PC-3 (cell line): ENCODE measurements around the gene SEPHS1. TPM values are rescaled to one million over a fixed set of nuclear protein-coding genes. Genes with fewer than 3 reads are reported as not detected.
A peak's percentile ranks its signal among the peaks of the same experiment; 100 is the strongest.

Source experiments
- ATAC-seq: fragments of 200-7000 bp; cut with Tn5 transposase; 2 replicates; pipeline ENCODE4 v1.9.1; 2020; ENCODE audit warnings: mild to moderate bottlenecking, moderate library complexity
- BruUV-seq: library from RNA; stranded (reverse); fragments of 400-500 nt; replicated peaks from 2 replicates; lab custom pipeline; 2021; lab: Mats Ljungman, UMichigan
- CTCF ChIA-PET: fragments of 300-600 bp; sonication (Branson Sonifier 250); formaldehyde crosslinking; loops from one replicate; lab custom pipeline; 2022; ENCODE audit warnings: antibody characterized with exemption; lab: Charles Lee
- POLR2A ChIA-PET: fragments of 300-600 bp; sonication (Branson Sonifier 250); formaldehyde crosslinking; loops from one replicate; lab custom pipeline; 2022; ENCODE audit warnings: antibody characterized with exemption; ENCODE audit not compliant: unreplicated experiment; lab: Charles Lee
- DNase-seq: peaks from one replicate; pipeline ENCODE4 v3.0.0-alpha.2; 2015
- H2AFZ ChIP-seq: fragments of 300-600 bp; sonication (generic); 2 replicates; pipeline ENCODE4 v1.6.0; 2016; ENCODE audit warnings: antibody characterized with exemption, low read length
- H3F3A ChIP-seq: fragments of 300-600 bp; sonication (generic); one replicate; pipeline ENCODE4 v1.6.0; 2017; ENCODE audit warnings: antibody characterized with exemption, low read length, control low read depth, mild to moderate bottlenecking; ENCODE audit not compliant: unreplicated experiment
- H3K27ac ChIP-seq: fragments of 300-600 bp; sonication (generic); 2 replicates; pipeline ENCODE4 v1.5.1; 2016; ENCODE audit warnings: mild to moderate bottlenecking, low read length
- H3K27me3 ChIP-seq: fragments of 300-600 bp; sonication (generic); 2 replicates; pipeline ENCODE4 v1.6.1; 2016; ENCODE audit warnings: low read length, mixed read lengths
- H3K36me3 ChIP-seq: fragments of 300-600 bp; sonication (generic); 2 replicates; pipeline ENCODE4 v1.6.1; 2016; ENCODE audit warnings: low read depth, mixed run types, low read length, mixed read lengths
- H3K4me1 ChIP-seq: fragments of 300-600 bp; sonication (generic); 2 replicates; pipeline ENCODE4 v1.5.1; 2016; ENCODE audit warnings: low read length; ENCODE audit not compliant: insufficient read depth
- H3K4me2 ChIP-seq: fragments of 300-600 bp; sonication (generic); 2 replicates; pipeline ENCODE4 v1.6.0; 2016; ENCODE audit warnings: low read length
- H3K4me3 ChIP-seq: fragments of 300-600 bp; sonication (generic); 2 replicates; pipeline ENCODE4 v1.5.1; 2016; ENCODE audit warnings: mild to moderate bottlenecking, low read length, mixed read lengths
- H3K79me2 ChIP-seq: fragments of 300-600 bp; sonication (generic); 2 replicates; pipeline ENCODE4 v1.6.1; 2017; ENCODE audit warnings: low read length, mixed read lengths
- H3K9ac ChIP-seq: fragments of 300-600 bp; sonication (generic); 2 replicates; pipeline ENCODE4 v1.6.0; 2016; ENCODE audit warnings: mild to moderate bottlenecking, low read length
- H3K9me2 ChIP-seq: fragments of 300-600 bp; sonication (generic); replicated peaks from 2 replicates; pipeline ENCODE4 v1.6.1; 2016; ENCODE audit warnings: mixed run types, low read length, mixed read lengths
- H3K9me3 ChIP-seq: fragments of 300-600 bp; sonication (generic); 2 replicates; pipeline ENCODE4 v1.6.1; 2016; ENCODE audit warnings: low read length, mixed read lengths
- H4K20me1 ChIP-seq: fragments of 300-600 bp; sonication (generic); 2 replicates; pipeline ENCODE4 v1.6.1; 2016; ENCODE audit warnings: low read length, mixed read lengths
- CTCF ChIP-seq: fragments of 300-600 bp; sonication (generic); conservative IDR thresholded peaks from 2 replicates; pipeline ENCODE4 v1.5.1; 2017; ENCODE audit warnings: antibody characterized with exemption, low read depth, mild to moderate bottlenecking, low read length
- EZH2 ChIP-seq: fragments of 300-600 bp; sonication (generic); IDR thresholded peaks from one replicate; pipeline ENCODE4 v1.6.1; 2017; ENCODE audit warnings: antibody characterized with exemption, mild to moderate bottlenecking, low read length; ENCODE audit not compliant: unreplicated experiment
- EZH2phosphoT487 ChIP-seq: fragments of 300-600 bp; sonication (generic); IDR thresholded peaks from 2 replicates; pipeline ENCODE4 v1.6.1; 2018; ENCODE audit warnings: mild to moderate bottlenecking, antibody characterized with exemption, low read length, borderline replicate concordance
- intact Hi-C: fragments of 100-400 bp; cut with micrococcal nuclease; formaldehyde crosslinking; loops from 2 replicates; pipeline ENCODE4 v1.9.0; 2023
- total RNA-seq: library from RNA; depleted of rRNA; stranded (reverse); fragments of >200 nt; gene quantifications from 2 replicates; pipeline ENCODE4 v1.2.3, GENCODE V29; 2014

SEPHS1 gene
- total RNA-seq, 1 experiment from 2014 or later = 42.5 TPM

GRCh38 chr10:13372524-13372923, 24.4 kb upstream of the SEPHS1 start:
- DNase-seq (no peak), ATAC-seq (no peak)
- POLR2A ChIA-PET = no interaction called here
- no peaks in the 10 kb centered on the region for H3K9me2 ChIP-seq
- H2AFZ ChIP-seq = no peak overlapping the region
- no TSS peak for BruUV-seq
- H3K79me2 ChIP-seq = no peaks in the 10 kb centered on the region
- H3F3A ChIP-seq = no peaks in the 10 kb centered on the region
- no peaks in the 10 kb centered on the region for H4K20me1 ChIP-seq
- H3K4me1 ChIP-seq = no peaks in the 10 kb centered on the region
- H3K27ac ChIP-seq = no peak overlapping the region
- no peaks in the 10 kb centered on the region; the same call in 1 of the 2 replicates for H3K36me3 ChIP-seq
- H3K9me3 ChIP-seq = no peaks in the 10 kb centered on the region
- H3K9ac ChIP-seq = no peak overlapping the region
- no peak overlapping the region for H3K4me3 ChIP-seq
- H3K27me3 ChIP-seq = no peaks in the 10 kb centered on the region
- H3K4me2 ChIP-seq = no peak overlapping the region
- CTCF ChIA-PET = interaction anchor here (1.0 to 1.3 kb wide), 3 partner anchors 67 to 214 kb away, joined by 5 to 16 read pairs (median 10); partner anchors contain the start of gene PRPF18
- TF ChIP-seq CTCF (no peak), EZH2phosphoT487 (no peak), EZH2 (no peak)
- intact Hi-C loops = loop anchor here (1.0 to 5.0 kb wide), 3 partner anchors 68 to 405 kb away; no protein-coding TSS in a partner anchor

- Histone ChIP-seq H3K79me2 (no peaks in the 10 kb centered on the region), H3K9me3 (no peaks in the 10 kb centered on the region), H3K27ac (no peak overlapping the region), H3K9me2 (no peaks in the 10 kb centered on the region), H4K20me1 (no peaks in the 10 kb centered on the region), H3K36me3 (no peaks in the 10 kb centered on the region; the same call in 1 of the 2 replicates), H3K4me2 (peak overlapping the region; percentile 39; the same call in 1 of the 2 replicates), H2AFZ (peak overlapping the region; percentile 71; the same call in 1 of the 2 replicates), H3K27me3 (no peaks in the 10 kb centered on the region), H3F3A (no peaks in the 10 kb centered on the region), H3K4me3 (no peak overlapping the region), H3K4me1 (no peaks in the 10 kb centered on the region), H3K9ac (no peak overlapping the region)
- no peak for TF ChIP-seq EZH2
- peak; percentile 80 for TF ChIP-seq CTCF
- DNase-seq = peak; percentile 79
- ChIA-PET POLR2A (no interaction called here), CTCF (interaction anchor here (1.0 to 1.3 kb wide), 3 partner anchors 68 to 215 kb away, joined by 5 to 16 read pairs (median 10); partner anchors contain the start of gene PRPF18)
- BruUV-seq = no TSS peak
- intact Hi-C loops = loop anchor here (1.0 to 5.0 kb wide), 3 partner anchors 68 to 405 kb away; no protein-coding TSS in a partner anchor
- ATAC-seq = peak; percentile 97
Measured at GRCh38 chr10:13371897-13372470, 23.9 kb upstream of the SEPHS1 start.

GRCh38 chr10:13366891-13367290, 18.8 kb upstream of the SEPHS1 start:
- no peaks in the 10 kb centered on the region for H3F3A ChIP-seq
- no peaks in the 10 kb centered on the region for H4K20me1 ChIP-seq
- no peak overlapping the region for H3K4me3 ChIP-seq
- H3K4me2 ChIP-seq = no peak overlapping the region
- no peaks in the 10 kb centered on the region for H3K9me3 ChIP-seq
- H3K27me3 ChIP-seq = no peaks in the 10 kb centered on the region
- CTCF ChIA-PET = no interaction called here
- no peak for TF ChIP-seq EZH2
- H3K9ac ChIP-seq = no peak overlapping the region
- H3K27ac ChIP-seq = no peak overlapping the region
- no TSS peak for BruUV-seq
- H3K36me3 ChIP-seq = no peaks in the 10 kb centered on the region; the same call in 1 of the 2 replicates
- POLR2A ChIA-PET = no interaction called here
- H3K9me2 ChIP-seq = no peaks in the 10 kb centered on the region
- ATAC-seq (no peak), DNase-seq (no peak)
- H3K4me1 ChIP-seq = no peaks in the 10 kb centered on the region
- H3K79me2 ChIP-seq = no peaks in the 10 kb centered on the region
- intact Hi-C loops = no loop called here
- H2AFZ ChIP-seq = no peak overlapping the region
